ENCODE measurements around the gene EFHC2. TPM values are rescaled to one million over a fixed set of nuclear protein-coding genes. Genes with fewer than 3 reads are reported as not detected.

The EFHC2 gene
- polyA plus RNA-seq, 1 donor (not counting 4 experiments of a cell fraction or from before 2014, with no cell fraction given), result 0.98 TPM

GRCh38 chrX:44232081-44232480, 111.4 kb downstream of the EFHC2 start:
- H3K36me3 ChIP-seq (ENCODE audit: control insufficient read depth in 2 of 2, extremely low read depth in 1 of 2, insufficient read depth in 2 of 2, low read length in 2 of 2), result no peaks in the 10 kb centered on the region
- no peak for DNase-seq (ENCODE audit: low read depth, low spot score)
- TF ChIP-seq CTCF (optimal IDR thresholded peaks at IDR 0.05 in 1 of 3, IDR thresholded peaks at IDR 0.05 in 1 of 3, conservative IDR thresholded peaks at IDR 0.05 in 1 of 3; ENCODE audit: extremely low read depth in 1 of 3, insufficient read depth in 2 of 3, low read length in 3 of 3), result no peak
- TF ChIP-seq EZH2 (IDR thresholded peaks at IDR 0.05; ENCODE audit: low read length), result no peak
- no peak overlapping the region for H3K9ac ChIP-seq (ENCODE audit: control insufficient read depth, extremely low read depth, insufficient read depth, low read length)
- peaks cover 6% of the 10 kb centered on the region for H3K4me1 ChIP-seq (ENCODE audit: control insufficient read depth, extremely low read depth, insufficient read depth, low read length)
- no peaks in the 10 kb centered on the region for H4K20me1 ChIP-seq (ENCODE audit: control insufficient read depth, extremely low read depth, insufficient read depth, low read length)
- no peak overlapping the region for H3K4me2 ChIP-seq (ENCODE audit: control insufficient read depth, extremely low read depth, insufficient read depth, low read depth, low read length)
- no peaks in the 10 kb centered on the region for H3K27me3 ChIP-seq (ENCODE audit: control insufficient read depth, extremely low read depth, insufficient read depth, low read length)
- H3K4me3 ChIP-seq (ENCODE audit: control insufficient read depth in 2 of 3, extremely low read depth in 1 of 3, insufficient read depth in 2 of 3, low read depth in 1 of 3, low read length in 3 of 3), result no peak overlapping the region
- H3K9me1 ChIP-seq (ENCODE audit: control insufficient read depth, extremely low read depth, insufficient read depth, low read length), result no peaks in the 10 kb centered on the region
- dilution Hi-C loops (cut with MboI; ENCODE audit: extremely low pct_ligation_motif_present, low sequenced_read_pairs), result no loop called here
- no peak overlapping the region for H2AFZ ChIP-seq (ENCODE audit: control insufficient read depth, low read length)
- no peaks in the 10 kb centered on the region for H3K9me3 ChIP-seq (ENCODE audit: control insufficient read depth, low read depth, low read length)
- no peaks in the 10 kb centered on the region for H3K79me2 ChIP-seq (ENCODE audit: control insufficient read depth, insufficient read depth, low read length)
- H3K27ac ChIP-seq (ENCODE audit: control insufficient read depth, insufficient read depth, low read length), result no peak overlapping the region
- no peak for FAIRE-seq

- no peak overlapping the region for H2AFZ ChIP-seq (ENCODE audit: control insufficient read depth, low read length)
- DNase-seq (ENCODE audit: low read depth, low spot score) (no peak), FAIRE-seq (no peak)
- H3K9me1 ChIP-seq (ENCODE audit: control insufficient read depth, extremely low read depth, insufficient read depth, low read length), result no peaks in the 10 kb centered on the region
- no peaks in the 10 kb centered on the region for H3K4me1 ChIP-seq (ENCODE audit: control insufficient read depth, extremely low read depth, insufficient read depth, low read length)
- H3K79me2 ChIP-seq (ENCODE audit: control insufficient read depth, insufficient read depth, low read length), result no peaks in the 10 kb centered on the region
- dilution Hi-C loops (cut with MboI; ENCODE audit: extremely low pct_ligation_motif_present, low sequenced_read_pairs), result no loop called here
- no peak overlapping the region for H3K4me3 ChIP-seq (ENCODE audit: control insufficient read depth in 2 of 3, extremely low read depth in 1 of 3, insufficient read depth in 2 of 3, low read depth in 1 of 3, low read length in 3 of 3)
- H3K4me2 ChIP-seq (ENCODE audit: control insufficient read depth, extremely low read depth, insufficient read depth, low read depth, low read length), result no peak overlapping the region
- H3K9ac ChIP-seq (ENCODE audit: control insufficient read depth, extremely low read depth, insufficient read depth, low read length), result no peak overlapping the region
- no peak overlapping the region for H3K27ac ChIP-seq (ENCODE audit: control insufficient read depth, insufficient read depth, low read length)
- H4K20me1 ChIP-seq (ENCODE audit: control insufficient read depth, extremely low read depth, insufficient read depth, low read length), result no peaks in the 10 kb centered on the region
- H3K27me3 ChIP-seq (ENCODE audit: control insufficient read depth, extremely low read depth, insufficient read depth, low read length), result no peaks in the 10 kb centered on the region
- TF ChIP-seq EZH2 (IDR thresholded peaks at IDR 0.05; ENCODE audit: low read length), result no peak
- TF ChIP-seq CTCF (optimal IDR thresholded peaks at IDR 0.05 in 1 of 3, IDR thresholded peaks at IDR 0.05 in 1 of 3, conservative IDR thresholded peaks at IDR 0.05 in 1 of 3; ENCODE audit: extremely low read depth in 1 of 3, insufficient read depth in 2 of 3, low read length in 3 of 3), result no peak
- no peaks in the 10 kb centered on the region for H3K36me3 ChIP-seq (ENCODE audit: control insufficient read depth in 2 of 2, extremely low read depth in 1 of 2, insufficient read depth in 2 of 2, low read length in 2 of 2)
- no peaks in the 10 kb centered on the region for H3K9me3 ChIP-seq (ENCODE audit: control insufficient read depth, low read depth, low read length)
These were observed 114.9 kb downstream of the EFHC2 start for GRCh38 chrX:44228621-44229020.
